HG03060 (cell line): Measurements from ENCODE around the gene LAMA5.
A peak's percentile ranks its signal among the peaks of the same experiment; 100 is the strongest.
"Not testable (repeated sequence)": the region's sequence is repeated elsewhere in the genome, so short reads cannot be mapped to it uniquely, and the experiment has no call there.

Experiments
- ATAC-seq: cut with Tn5 transposase; IDR thresholded peaks from one replicate; pipeline ENCODE4 v1.9.1; 2021; ENCODE audit warnings: low read depth, moderate number of reproducible peaks; ENCODE audit not compliant: unreplicated experiment

Gene LAMA5

GRCh38 chr20:62389601-62390087, 22.5 kb upstream of the LAMA5 start:
- no peak for ATAC-seq

GRCh38 chr20:62388839-62389600, 21.9 kb upstream of the LAMA5 start:
- ATAC-seq = no peak

- ATAC-seq = no peak
These were observed 21.0 kb upstream of the LAMA5 start for GRCh38 chr20:62387933-62388635.

- no peak for ATAC-seq
These were observed 20.3 kb upstream of the LAMA5 start for GRCh38 chr20:62387219-62387913.

DNA sequence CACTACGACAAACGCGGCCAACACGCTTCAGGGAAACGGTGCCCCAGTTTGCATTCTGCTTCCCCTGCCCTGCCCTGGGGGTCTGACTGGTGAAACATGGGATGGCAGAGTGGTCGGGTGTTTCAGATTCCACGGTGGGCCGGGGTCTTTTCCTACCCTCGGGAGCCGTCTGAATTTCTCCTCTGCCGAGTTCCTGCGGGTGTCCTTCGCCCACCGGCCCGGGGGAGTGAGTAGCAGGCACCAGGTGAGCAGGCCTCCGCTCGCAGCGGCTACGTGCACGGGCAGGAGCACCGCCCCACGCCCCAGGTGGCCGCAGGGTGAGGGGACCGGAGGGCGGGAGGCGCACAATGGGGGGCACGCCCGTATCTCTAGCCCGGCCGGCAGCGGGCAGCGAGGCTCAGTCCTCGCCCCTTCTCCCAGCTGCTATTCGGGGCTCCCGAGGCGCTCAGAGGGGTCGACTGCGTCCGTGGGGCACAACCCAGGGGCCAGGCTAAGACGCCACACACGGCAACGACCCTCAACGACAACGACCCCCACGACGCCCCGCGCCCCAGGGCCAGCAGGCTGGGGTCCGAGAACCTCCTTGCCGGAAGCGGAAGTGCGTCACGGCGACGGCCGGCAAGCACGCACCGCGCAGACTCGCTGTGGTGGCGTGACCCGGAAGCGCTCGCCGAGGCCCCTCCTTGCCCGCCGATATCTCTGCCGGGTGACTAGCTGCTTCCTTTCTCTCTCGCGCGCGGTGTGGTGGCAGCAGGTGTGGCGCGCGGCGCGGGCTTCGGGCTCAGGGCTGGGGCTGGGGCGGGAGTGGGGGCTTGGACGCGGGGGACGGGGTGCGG, 19.5 kb upstream of the LAMA5 start, which contains the start of gene RPS21:
TSS of gene RPS21 (plus strand) at position 721 of the 836 bp plus-strand sequence. CDS start 236 bp downstream, outside the sequence.
- ATAC-seq = peak; percentile 72

DNA sequence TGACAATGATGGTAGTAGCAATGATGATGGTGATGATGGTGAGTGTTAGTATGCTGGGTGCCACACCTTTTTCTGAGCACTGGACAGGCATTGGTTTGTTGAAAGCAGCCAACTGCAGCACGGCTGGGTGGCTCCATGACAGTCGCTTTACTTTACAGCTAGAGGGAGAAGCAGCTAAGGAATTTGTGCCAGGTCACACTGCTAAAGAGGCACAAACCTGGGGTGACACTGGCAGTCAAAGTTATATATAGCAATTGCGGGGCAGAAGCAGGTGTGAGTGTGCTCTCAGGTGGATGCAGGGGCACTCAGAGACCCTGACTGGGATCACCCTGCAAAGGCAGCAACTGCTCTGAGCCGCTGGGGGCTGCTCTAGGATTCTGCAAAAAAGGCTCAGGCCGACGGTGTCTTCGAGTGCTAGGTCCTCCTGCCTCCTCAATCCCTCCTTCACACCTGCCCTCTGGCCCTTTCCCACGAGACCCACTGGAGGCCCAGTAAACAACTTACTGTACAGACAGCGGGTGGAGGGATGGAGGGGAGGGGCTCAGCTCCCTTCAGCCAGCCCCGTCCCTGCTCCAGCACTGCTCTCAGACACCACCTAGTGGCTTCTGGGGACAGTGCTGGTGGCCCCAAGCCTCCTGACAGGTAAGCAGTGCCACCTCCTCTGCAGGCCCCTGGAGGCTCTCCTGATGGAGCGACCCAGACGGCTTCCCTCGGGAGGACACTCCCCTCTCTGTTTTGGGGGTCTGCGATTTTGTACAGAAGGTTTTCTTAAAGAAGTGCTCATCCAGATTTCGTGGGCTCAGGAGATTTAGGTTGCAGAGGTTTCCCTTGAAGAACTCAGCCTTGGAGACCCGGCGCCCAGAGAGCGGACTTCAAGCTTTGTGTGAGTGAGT, 15.4 kb upstream of the LAMA5 start:
- no peak for ATAC-seq

DNA sequence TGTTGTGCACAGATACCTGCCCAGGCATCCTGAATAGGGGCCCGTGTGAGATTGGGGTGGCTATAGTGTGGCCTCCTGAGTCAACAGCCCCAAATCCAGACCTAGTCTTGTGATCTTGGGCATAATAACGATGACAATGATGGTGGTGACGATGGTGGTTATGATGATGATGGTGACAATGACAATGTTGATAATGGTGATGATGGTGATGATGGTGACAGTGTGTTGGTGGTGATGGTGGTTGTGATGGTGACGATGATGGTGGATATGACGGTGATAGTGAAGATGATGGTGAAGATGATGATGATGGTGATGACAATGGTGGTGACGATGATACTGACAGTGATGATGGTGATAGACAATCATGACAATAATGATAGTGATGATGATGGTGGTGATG, 14.7 kb upstream of the LAMA5 start:
- ATAC-seq = no peak

- ATAC-seq = no peak
These were observed 14.2 kb upstream of the LAMA5 start for GRCh38 chr20:62381202-62381797.

DNA sequence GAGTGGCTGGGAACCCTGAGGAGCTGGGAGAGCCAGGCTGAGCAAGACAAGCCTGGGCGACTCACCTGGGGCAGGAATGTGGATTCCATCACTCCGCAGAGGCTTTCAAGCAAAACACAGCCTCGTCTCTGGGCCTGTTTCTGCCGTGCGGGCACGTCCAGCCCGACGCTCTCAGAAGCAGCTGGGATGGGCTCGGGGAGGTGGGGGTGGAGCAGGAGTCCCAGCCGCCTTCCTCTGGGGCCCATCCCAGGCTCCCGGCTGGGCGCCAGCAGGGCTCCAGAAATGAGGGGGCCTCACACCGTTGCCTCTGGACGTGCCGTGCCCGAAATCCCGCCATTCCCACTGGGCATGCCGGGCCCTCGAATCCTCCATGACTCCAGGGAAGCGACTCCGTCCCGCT, 11.1 kb upstream of the LAMA5 start:
- no peak for ATAC-seq

- no peak for ATAC-seq
These were observed 10.6 kb upstream of the LAMA5 start for GRCh38 chr20:62377615-62378178.

GRCh38 chr20:62377064-62377461, 10.0 kb upstream of the LAMA5 start:
- no peak for ATAC-seq

GRCh38 chr20:62376112-62377063, 9.3 kb upstream of the LAMA5 start:
- no peak for ATAC-seq

GRCh38 chr20:62374331-62375152, 7.4 kb upstream of the LAMA5 start:
- ATAC-seq = no peak

GRCh38 chr20:62373631-62374179, 6.6 kb upstream of the LAMA5 start:
- ATAC-seq = not testable (repeated sequence)

GRCh38 chr20:62372042-62372993, 5.2 kb upstream of the LAMA5 start:
- no peak for ATAC-seq
